Inflammatory macrophage treated with lipopolysaccharide for 4 hours (primary cell): ENCODE data around the gene USP12.
"Not testable (repeated sequence)": the region's sequence is repeated elsewhere in the genome, so short reads cannot be mapped to it uniquely, and the experiment has no call there.

Experiments
- DNase-seq: peaks from one replicate; pipeline ENCODE4 v3.0.0-alpha.2; 2020

The USP12 gene

GRCh38 chr13:27118428-27119054, 53.1 kb downstream of the USP12 start:
- DNase-seq: no peak

GRCh38 chr13:27117952-27118351, 53.7 kb downstream of the USP12 start:
- no peak for DNase-seq

- no peak for DNase-seq
Measured at GRCh38 chr13:27117158-27117557, 54.5 kb downstream of the USP12 start.

GRCh38 chr13:27113436-27113835, 58.2 kb downstream of the USP12 start:
- DNase-seq: no peak

GRCh38 chr13:27112006-27112405, 59.6 kb downstream of the USP12 start:
- no peak for DNase-seq

- no peak for DNase-seq
Measured at GRCh38 chr13:27110056-27110746, 61.4 kb downstream of the USP12 start.

GRCh38 chr13:27106144-27106543, 65.5 kb downstream of the USP12 start:
- no peak for DNase-seq

GRCh38 chr13:27104606-27105005, 67.0 kb downstream of the USP12 start:
- DNase-seq: peak; percentile 9

GRCh38 chr13:27101847-27102246, 69.8 kb downstream of the USP12 start:
- no peak for DNase-seq

GRCh38 chr13:27101289-27101688, 70.3 kb downstream of the USP12 start:
- no peak for DNase-seq

GRCh38 chr13:27097691-27098090, 73.9 kb downstream of the USP12 start:
- no peak for DNase-seq

GRCh38 chr13:27091451-27091850, 80.2 kb downstream of the USP12 start:
- DNase-seq: no peak

GRCh38 chr13:27088619-27089018, 83.0 kb downstream of the USP12 start:
- no peak for DNase-seq

GRCh38 chr13:27086599-27087265, 84.9 kb downstream of the USP12 start:
- no peak for DNase-seq

GRCh38 chr13:27083183-27083582, 88.4 kb downstream of the USP12 start:
- DNase-seq: no peak

- no peak for DNase-seq
Measured at GRCh38 chr13:27081893-27082679, 89.5 kb downstream of the USP12 start.

GRCh38 chr13:27080018-27080948, 91.3 kb downstream of the USP12 start:
- DNase-seq: no peak

- no peak for DNase-seq
Measured at GRCh38 chr13:27079421-27079958, 92.1 kb downstream of the USP12 start.

GRCh38 chr13:27077451-27077850, 94.2 kb downstream of the USP12 start:
- DNase-seq: no peak

- no peak for DNase-seq
Measured at GRCh38 chr13:27076421-27076820, 95.2 kb downstream of the USP12 start.

- no peak for DNase-seq
Measured at GRCh38 chr13:27073186-27073585, 98.4 kb downstream of the USP12 start.

- not testable (repeated sequence) for DNase-seq
Measured at GRCh38 chr13:27066123-27066522, 105.5 kb downstream of the USP12 start.
